Mononuclear cell (primary cell): ENCODE data around the gene TRPM3. TPM values are rescaled to one million over a fixed set of nuclear protein-coding genes. Genes with fewer than 3 reads are reported as not detected.
"Not testable (repeated sequence)": the region's sequence is repeated elsewhere in the genome, so short reads cannot be mapped to it uniquely, and the experiment has no call there.

Experiments
- H3K27me3 ChIP-seq: 2 replicates; pipeline ENCODE4 v1.6.0; 2011; ENCODE audit warnings: low read length, control low read depth; ENCODE audit not compliant: insufficient read depth
- H3K4me1 ChIP-seq: 2 replicates; pipeline ENCODE4 v1.5.1; 2011; ENCODE audit warnings: mild to moderate bottlenecking, low read length, control low read depth; ENCODE audit not compliant: insufficient read depth
- H3K4me3 ChIP-seq: 2 replicates; pipeline ENCODE4 v1.5.1; 2011; ENCODE audit warnings: mild to moderate bottlenecking, low read length, moderate library complexity
- H3K9me3 ChIP-seq: 2 replicates; pipeline ENCODE4 v1.5.1; 2011; ENCODE audit warnings: low read depth, mild to moderate bottlenecking, control low read depth, low read length
- total RNA-seq: library from RNA; depleted of rRNA; stranded (reverse); fragments of >200 nt; gene quantifications from one replicate; pipeline ENCODE4 v1.2.3, GENCODE V29; 2012

The TRPM3 gene
- total RNA-seq, 1 donor = not detected

DNA sequence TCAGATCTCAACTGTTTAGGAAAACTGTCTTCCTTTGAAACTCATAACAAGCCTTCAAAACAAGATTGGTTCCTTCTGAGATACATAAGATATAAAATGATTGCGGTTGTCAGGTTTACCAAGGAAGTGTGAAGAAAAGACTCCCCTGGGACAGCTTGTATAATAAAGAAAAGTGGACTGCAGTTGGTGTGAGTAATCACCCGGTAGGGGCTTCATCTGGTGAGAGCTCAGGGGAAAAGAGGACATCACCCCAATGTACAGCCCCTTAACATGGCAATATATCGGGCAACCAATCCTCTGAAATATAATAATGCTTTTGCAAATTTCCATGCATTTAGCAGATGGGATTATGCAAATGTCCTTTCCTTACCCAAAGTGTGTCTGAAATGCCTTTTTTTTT is 490.4 kb downstream of the TRPM3 start:
- Histone ChIP-seq H3K4me3 (no peak overlapping the region), H3K9me3 (no peaks in the 10 kb centered on the region), H3K4me1 (no peaks in the 10 kb centered on the region), H3K27me3 (no peaks in the 10 kb centered on the region)

DNA sequence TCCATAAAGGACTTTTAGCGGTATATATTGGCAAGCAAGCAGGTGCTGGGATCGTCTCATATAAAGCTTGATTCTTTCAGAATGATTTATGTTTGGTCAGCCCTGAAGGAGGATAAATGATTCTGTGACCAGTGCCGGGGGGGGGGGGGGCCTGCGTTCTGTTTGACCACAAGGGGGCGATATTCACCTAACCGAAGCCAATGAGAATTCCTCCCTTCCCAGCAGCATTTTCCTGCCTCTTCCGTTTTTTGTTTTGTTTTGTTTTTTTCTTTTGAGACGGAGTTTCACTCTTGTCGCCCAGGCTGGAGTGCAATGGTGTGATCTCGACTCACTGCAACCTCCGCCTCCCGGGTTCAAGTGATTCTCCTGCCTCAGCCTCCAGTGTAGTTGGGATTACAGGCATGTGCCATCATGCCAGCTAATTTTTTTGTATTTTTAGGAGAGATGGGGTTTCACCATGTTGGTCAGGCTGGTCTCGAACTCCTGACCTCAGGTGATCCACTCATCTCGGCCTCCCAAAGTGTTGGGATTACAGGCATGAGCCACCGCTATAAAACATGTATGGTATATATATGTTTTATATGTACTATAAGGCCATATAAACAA is 492.2 kb downstream of the TRPM3 start:
- not testable (repeated sequence) for H3K9me3 ChIP-seq, H3K27me3 ChIP-seq, H3K4me3 ChIP-seq, H3K4me1 ChIP-seq

DNA sequence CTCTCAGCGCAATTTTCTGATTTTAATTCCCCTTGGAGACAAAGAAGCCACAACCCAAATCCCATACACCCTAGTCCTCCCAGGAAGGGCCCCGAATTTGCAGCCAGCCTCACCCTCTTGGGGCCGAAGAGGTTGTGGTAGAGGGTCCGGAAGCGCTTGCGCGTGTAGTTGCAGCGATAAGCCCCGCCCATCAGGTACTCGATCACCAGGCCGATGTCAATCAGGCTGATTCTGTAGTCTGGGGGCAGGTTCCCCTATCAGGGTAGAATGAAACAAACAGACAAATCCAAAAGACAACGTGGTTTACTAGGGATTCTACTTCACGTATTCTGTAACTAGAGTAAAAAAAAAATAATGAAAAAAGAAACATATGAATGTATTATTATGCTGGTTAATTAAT is 496.3 kb downstream of the TRPM3 start:
- Histone ChIP-seq H3K4me1 (no peaks in the 10 kb centered on the region), H3K4me3 (no peak overlapping the region), H3K27me3 (no peaks in the 10 kb centered on the region), H3K9me3 (no peaks in the 10 kb centered on the region)

DNA sequence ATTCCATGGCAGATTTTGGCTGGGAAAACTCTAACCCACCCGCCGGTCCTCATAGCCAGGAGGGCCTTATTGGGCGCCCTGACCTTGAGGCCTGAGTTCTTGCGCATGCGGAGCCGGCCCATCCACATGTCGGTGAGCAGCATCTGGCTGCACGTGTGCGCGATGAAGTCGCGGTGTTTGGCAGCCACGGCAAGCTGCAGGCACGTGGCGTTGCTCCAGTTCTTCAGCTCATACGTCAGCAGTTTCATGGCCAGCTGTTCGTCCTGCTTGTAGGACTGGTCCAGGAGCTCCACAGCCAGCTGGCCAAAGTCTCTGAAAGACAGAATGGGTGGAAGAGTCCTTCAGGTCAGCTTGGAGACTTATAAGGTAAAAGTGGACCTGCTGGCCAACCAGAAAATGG is 502.6 kb downstream of the TRPM3 start:
- H3K9me3 ChIP-seq = no peaks in the 10 kb centered on the region

DNA sequence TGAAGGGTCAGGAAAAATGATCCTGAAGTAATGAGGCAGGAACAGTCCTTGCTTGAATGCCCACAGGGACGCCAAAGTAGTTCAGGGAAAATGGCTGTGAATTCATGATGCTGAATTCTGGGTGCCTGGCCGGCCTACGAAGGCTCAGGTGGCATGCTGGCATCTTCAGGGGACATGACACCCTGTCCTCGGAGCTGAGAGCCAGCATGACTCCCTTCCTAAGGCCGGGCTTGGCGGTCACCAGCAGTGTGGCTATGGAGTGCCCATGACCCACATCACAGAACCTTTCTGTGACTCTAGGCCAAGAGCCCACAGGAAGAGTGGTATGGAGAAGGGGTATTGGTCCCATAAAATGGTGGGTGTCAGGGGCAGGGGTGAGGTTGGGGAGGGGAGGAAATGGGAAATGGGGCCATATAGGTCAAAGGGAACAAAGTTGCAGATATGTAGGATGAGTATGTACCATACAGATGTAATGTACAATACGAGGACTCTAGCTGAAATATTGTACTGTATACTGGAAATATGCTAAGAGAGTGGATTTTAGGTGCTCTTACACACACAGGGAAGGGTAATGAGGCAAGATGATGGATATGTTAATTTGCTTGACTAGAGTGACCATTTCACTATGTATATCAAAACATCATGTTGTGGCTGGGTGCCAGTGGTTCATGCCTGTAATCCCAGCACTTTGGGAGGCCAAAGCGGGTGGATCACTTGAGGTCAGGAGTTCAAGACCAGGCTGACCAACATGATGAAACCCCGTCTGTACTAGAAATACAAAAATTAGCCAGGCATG is 504.2 kb downstream of the TRPM3 start:
- no peak overlapping the region for H3K4me3 ChIP-seq
- no peaks in the 10 kb centered on the region for H3K9me3 ChIP-seq
- no peaks in the 10 kb centered on the region for H3K4me1 ChIP-seq
- H3K27me3 ChIP-seq = no peaks in the 10 kb centered on the region

More for the DNA sequence above, 502.6 kb downstream of the TRPM3 start:
- H3K27me3 ChIP-seq = no peaks in the 10 kb centered on the region
- H3K4me1 ChIP-seq = no peaks in the 10 kb centered on the region
- H3K4me3 ChIP-seq = no peak overlapping the region

DNA sequence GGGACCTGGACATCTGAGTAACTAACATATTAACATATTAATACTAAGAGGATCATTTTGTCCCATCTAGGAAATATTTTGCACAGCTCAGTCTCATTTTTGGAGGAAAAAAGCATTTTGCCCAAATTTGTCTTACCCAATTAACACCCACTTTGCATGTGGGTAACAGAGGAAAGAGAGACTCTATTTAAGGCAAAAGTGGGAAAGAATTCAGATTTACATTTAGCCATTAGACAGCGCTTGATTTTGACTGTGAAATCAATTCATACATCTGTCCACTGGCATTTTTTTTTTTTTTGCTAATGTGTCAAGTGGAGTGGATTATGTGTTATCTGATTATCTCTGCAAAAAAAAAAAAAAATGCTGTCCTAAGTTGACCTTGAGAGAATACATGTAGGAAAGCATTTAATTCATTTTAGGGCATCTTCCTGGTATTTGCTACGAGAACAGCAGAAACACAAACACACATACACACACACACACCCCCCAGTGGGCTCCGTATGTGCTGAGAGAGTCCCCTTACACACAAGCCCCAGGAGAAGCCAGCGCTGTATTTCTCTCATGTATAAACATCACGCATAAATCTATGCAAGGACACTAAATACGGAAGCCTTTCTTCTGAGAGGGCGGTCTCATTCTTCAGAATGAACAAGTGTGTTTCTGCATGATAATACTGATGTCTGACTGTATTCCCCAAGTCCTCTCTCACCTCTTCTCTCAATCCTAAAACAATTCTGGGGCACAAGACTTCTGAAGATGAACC is 505.0 kb downstream of the TRPM3 start:
- Histone ChIP-seq H3K27me3 (no peaks in the 10 kb centered on the region), H3K4me1 (no peaks in the 10 kb centered on the region), H3K4me3 (no peak overlapping the region), H3K9me3 (no peaks in the 10 kb centered on the region)

DNA sequence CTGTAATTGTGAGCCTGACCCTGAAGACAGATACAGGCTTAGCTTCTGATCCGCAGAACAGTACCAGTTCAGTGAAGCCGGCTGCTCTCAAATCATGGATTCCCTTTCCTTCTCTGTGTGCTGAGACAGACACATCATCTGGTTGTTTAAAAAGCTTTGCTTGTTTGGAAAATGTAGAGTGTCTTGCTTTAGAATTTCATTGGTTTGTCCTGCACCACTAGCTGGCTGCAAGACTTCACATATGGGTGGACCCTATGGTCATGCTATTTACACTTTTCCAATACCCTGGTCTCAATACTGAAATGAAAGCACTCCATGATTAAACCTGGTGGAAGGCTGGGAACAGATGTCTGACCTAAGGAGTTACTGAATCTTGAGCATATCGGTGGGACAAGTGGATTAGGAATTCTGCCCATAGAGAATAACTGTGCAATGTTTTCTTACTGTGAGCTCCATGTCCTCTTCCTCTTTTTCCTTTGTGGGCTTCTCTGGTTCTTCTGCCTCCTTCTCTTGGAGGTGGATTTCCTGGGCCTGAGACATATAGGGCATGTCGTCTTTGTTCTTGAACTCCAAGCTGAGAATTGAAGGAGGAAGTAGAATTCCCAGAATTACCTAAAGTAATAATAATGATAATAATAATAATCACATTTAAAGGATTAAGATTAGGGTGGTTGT is 505.8 kb downstream of the TRPM3 start:
- Histone ChIP-seq H3K4me3 (no peak overlapping the region), H3K27me3 (no peaks in the 10 kb centered on the region), H3K9me3 (no peaks in the 10 kb centered on the region), H3K4me1 (no peaks in the 10 kb centered on the region)

DNA sequence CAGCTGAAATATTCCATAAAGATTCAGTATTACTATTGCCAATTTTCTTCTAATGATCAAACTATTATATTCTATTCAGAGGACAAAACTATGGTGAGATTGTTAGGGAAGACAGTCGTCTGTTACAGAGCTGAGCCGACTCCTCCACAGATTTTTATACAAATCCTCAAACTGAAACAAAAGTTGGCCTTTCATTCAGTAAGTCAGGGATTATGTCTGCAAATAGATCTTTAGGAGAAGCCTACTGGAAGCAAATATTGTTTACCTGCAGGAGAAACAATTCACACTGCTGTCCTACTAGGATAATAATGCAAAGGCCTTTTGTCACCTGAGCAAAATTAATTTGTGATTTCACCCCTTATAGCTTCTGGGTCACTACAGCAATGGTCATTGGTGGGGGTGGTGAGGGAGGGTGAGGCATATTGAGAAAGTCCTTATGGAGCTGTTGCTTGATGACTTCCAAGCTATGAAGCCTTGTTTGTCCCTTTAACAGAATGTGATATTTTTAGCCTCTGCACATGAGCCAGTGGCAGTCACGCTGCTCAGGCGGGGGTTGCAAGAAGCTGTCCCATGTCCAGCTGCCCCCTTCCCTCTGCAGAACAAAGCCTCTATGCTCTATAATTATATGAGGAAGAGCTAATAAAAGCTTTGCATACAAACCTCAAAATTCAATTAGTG is 506.5 kb downstream of the TRPM3 start:
- no peaks in the 10 kb centered on the region for H3K4me1 ChIP-seq
- H3K4me3 ChIP-seq = no peak overlapping the region
- no peaks in the 10 kb centered on the region for H3K9me3 ChIP-seq
- no peaks in the 10 kb centered on the region for H3K27me3 ChIP-seq

DNA sequence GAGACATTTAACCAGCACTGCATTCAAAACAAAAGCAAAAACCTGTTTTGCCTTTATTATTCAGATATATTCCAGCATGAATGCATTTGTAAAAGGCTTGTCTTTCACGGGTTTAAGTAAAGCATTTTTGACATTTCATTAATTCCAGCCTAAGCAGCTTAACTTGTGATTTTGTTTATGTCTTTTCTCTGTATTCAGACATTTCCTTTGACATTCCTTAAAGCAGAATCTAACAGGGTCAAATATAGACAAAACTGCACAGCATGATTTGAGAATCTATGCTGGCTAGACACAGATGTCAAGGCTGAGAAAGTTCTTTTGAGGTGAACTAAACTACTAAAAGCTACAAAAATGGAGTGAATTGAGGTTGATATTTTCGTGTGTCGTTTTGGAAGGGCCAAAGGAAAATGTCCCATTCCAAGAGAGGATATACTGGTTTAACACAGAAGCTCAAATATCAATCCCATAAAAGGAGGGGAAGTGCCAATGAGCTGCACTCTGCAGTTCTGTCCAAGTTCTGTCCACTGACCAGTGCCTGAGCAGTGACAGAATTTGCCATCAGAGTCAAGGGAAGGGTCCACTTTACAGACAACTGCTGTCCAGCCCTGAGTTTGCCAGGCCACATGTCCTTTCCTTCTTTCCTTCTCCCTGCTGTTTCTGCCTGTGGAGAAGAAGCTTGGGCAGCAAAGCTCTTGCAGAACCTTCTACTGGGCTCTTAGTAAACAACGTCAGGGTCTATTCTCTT is 508.2 kb downstream of the TRPM3 start:
- Histone ChIP-seq H3K4me1 (peaks cover 4% of the 10 kb centered on the region), H3K9me3 (no peaks in the 10 kb centered on the region), H3K4me3 (no peak overlapping the region), H3K27me3 (no peaks in the 10 kb centered on the region)

DNA sequence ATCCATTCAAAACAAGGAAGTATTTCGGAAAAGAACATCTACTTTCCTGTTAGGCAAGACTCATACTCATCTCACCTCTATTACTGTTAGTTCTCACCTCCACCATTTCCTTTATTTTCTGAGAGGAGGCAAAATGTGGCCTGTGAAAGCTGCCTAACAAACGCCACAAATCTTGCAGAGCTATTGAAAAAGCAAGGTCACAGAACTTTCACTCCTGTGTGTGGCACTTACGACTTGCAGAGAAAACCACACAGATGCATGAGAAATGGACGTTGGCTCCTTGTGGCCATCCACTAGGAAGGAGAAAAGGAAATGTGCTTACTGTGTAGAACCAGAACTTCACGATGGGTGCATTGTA is 511.2 kb downstream of the TRPM3 start:
- Histone ChIP-seq H3K9me3 (no peaks in the 10 kb centered on the region), H3K4me1 (peaks cover 15% of the 10 kb centered on the region), H3K27me3 (no peaks in the 10 kb centered on the region), H3K4me3 (no peak overlapping the region)

DNA sequence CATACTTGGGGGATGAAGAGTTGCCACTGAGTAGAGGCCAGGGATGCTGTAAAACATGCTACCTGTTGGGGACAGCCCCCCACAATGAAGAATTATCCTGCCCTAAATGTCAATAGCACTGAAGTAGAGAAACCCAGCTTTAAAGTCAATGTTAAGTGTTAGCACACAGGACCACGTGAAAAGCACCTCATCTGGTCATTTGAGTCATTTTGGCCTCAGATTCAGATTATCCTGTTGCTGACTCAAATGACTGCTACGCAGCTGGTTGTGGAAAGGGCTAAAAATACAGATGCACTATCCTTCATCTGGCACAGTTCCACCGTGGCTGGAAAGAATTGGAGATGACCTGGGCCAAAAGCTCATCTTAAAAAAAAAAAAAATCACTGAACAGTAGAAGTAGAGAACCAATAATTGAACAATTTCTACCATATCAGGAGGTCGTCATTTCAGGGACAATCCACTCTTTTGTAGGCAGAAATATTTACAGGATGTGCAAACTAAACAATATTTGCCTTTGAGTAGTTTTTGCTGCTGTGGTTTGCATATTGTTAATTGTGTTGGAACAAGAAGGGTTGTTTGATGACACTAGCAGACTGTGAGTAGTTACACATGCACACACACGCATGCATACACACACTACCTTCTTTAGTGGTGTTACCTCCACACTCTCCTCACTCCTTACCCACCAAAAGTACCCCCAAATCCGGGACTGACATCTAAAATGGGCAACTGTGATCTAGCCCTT is 511.7 kb downstream of the TRPM3 start:
- Histone ChIP-seq H3K9me3 (no peaks in the 10 kb centered on the region), H3K4me3 (no peak overlapping the region), H3K4me1 (peaks cover 15% of the 10 kb centered on the region), H3K27me3 (no peaks in the 10 kb centered on the region)

DNA sequence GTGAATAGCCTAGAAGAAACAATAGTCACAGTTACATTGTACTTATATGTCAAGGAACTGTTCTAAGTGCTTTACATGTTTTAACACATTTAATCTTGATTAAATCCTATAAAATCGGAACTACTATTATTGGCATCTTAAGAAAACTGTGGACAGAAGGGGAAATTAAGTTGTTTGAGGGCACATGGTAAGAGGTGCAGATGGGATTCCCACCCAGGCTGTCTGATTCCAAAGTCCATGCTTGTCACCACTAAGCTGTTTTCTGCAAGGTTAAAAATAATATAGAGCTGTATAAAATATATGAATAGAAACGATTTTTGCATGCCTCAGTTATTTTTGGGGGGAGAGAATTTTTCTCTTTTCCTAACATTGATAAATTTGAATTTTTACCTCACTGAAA is 512.4 kb downstream of the TRPM3 start:
- Histone ChIP-seq H3K9me3 (no peaks in the 10 kb centered on the region), H3K4me1 (peaks cover 15% of the 10 kb centered on the region), H3K4me3 (no peak overlapping the region), H3K27me3 (no peaks in the 10 kb centered on the region)

DNA sequence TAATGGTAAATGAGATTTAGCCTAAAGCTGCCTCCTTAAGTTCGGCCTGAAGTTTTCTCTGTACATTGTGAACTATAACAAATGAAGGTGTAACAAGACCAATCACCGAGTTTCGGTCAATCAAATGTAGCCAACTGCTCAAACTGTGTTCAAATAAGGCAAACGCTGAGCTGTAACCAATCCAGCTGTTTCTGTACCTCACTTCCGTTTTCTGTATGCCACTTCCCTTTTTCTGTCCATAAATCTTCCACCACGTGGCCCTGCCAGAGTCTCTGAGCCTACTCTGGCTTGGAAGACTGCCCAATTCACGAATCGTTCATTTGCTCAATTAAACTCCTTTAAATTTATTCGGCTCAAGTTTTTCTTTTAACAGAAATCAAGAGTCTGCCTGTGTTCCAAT is 513.5 kb downstream of the TRPM3 start:
- Histone ChIP-seq H3K4me1 (peaks cover 15% of the 10 kb centered on the region), H3K27me3 (no peaks in the 10 kb centered on the region), H3K4me3 (no peak overlapping the region), H3K9me3 (no peaks in the 10 kb centered on the region)

DNA sequence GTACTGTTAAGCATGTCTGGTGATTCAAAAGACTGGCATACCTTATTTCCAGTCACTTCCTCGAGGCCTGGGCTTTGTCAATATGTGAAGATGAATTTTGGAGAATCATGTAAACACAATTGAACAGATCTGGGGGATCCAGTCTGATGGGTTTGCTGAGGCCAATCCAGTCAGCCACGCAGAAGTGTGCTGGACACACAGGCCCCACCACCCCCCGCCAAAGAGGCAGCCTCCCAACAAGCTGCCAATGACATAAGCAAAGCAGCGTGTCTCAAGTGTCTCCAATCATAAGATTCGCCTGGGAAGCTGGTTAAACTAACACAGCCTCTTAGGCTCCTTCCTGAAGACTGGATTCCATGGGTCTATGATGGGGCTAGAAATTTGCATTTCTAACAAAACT is 514.1 kb downstream of the TRPM3 start:
- no peaks in the 10 kb centered on the region for H3K9me3 ChIP-seq
- no peak overlapping the region for H3K4me3 ChIP-seq
- H3K27me3 ChIP-seq = no peaks in the 10 kb centered on the region
- H3K4me1 ChIP-seq = peaks cover 15% of the 10 kb centered on the region
